ENCODE measurements around the gene LAMB1.

DNA sequence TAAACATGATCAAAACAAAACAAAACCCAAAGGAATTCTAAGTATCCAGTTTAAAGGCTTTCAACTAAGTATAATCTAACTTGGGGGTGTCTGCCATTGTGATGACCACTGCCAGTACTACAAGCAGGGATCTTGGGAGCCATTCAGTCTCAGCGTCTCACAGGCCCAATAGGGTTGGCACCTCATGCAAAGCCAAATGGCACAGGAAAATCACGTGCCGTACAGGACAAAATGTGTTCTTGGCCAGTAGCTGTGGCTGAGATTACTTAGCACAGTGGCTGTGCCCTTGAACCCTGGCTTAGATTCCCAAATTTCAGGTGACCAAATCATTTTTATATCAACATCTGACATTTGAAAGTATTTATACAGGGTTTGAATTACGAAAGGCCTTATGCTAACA is 62.0 kb downstream of the LAMB1 start:
- TF ChIP-seq CTCF (conservative IDR thresholded peaks at IDR 0.05; ENCODE audit: low read depth, low read length) (no peak), EZH2 (IDR thresholded peaks at IDR 0.05; ENCODE audit: borderline replicate concordance, low read depth, low read length, poor library complexity, severe bottlenecking) (no peak)
